GM12878 (cell line): Measurements from ENCODE around the gene DENND6A.

Source experiments
- CHD2 ChIP-seq: IDR thresholded peaks from 2 replicates; pipeline ENCODE4 v1.6.1; 2011; ENCODE audit warnings: low read depth, low read length, improper control_type of control experiment, borderline replicate concordance
- CTCF ChIP-seq, 3 experiments: IDR thresholded peaks in 2 of 3; conservative IDR thresholded peaks in 1 of 3; 2 replicates each; pipeline ENCODE4 v1.5.1; 2011; ENCODE audit warnings: low read depth in 3 of 3, low read length in 3 of 3, mild to moderate bottlenecking in 3 of 3, control low read depth in 2 of 3, moderate library complexity in 2 of 3, inconsistent platforms in 1 of 3, mixed read lengths in 1 of 3; ENCODE audit not compliant: control insufficient read depth in 2 of 3, insufficient read depth in 1 of 3; ENCODE audit errors: extremely low read depth in 1 of 3
- DPF2 ChIP-seq: fragments of 450-650 bp; IDR thresholded peaks from 2 replicates; pipeline ENCODE4 v1.6.1; 2017; ENCODE audit warnings: mild to moderate bottlenecking
- MYC ChIP-seq: IDR thresholded peaks from 2 replicates; pipeline ENCODE4 v1.6.1; 2011; ENCODE audit warnings: mild to moderate bottlenecking, low read length, moderate library complexity, inconsistent platforms; ENCODE audit not compliant: insufficient read depth, insufficient replicate concordance, insufficient read length, severe bottlenecking
- POLR2AphosphoS2 ChIP-seq: IDR thresholded peaks from 2 replicates; pipeline ENCODE4 v1.6.1; 2011; ENCODE audit warnings: low read depth, mild to moderate bottlenecking, low read length, improper control_type of control experiment, moderate library complexity
- POLR2AphosphoS5 ChIP-seq: IDR thresholded peaks from 2 replicates; pipeline ENCODE4 v1.6.1; 2011; ENCODE audit warnings: mild to moderate bottlenecking, low read length, inconsistent platforms
- SIX5 ChIP-seq: IDR thresholded peaks from 2 replicates; pipeline ENCODE4 v1.6.1; 2011; ENCODE audit warnings: mild to moderate bottlenecking, low read depth, low read length, moderate library complexity; ENCODE audit not compliant: severe bottlenecking
- SREBF1 ChIP-seq: IDR thresholded peaks from 2 replicates; pipeline ENCODE4 v1.6.1; 2012; ENCODE audit warnings: mild to moderate bottlenecking, low read length
- USF2 ChIP-seq: IDR thresholded peaks from 2 replicates; pipeline ENCODE4 v1.6.1; 2011; ENCODE audit warnings: low read depth, low read length, improper control_type of control experiment, borderline replicate concordance
- TF ChIP-seq, protein P1 (sequence below): IDR thresholded peaks from 2 replicates; pipeline ENCODE4 v1.6.1; 2012; ENCODE audit warnings: low read depth, low read length, improper control_type of control experiment

- no peak for TF ChIP-seq USF2
- no peak for TF ChIP-seq SIX5
- TF ChIP-seq MYC = no peak
- no peak for TF ChIP-seq POLR2AphosphoS2
- TF ChIP-seq SREBF1 = no peak
- TF ChIP-seq, protein P1, sequence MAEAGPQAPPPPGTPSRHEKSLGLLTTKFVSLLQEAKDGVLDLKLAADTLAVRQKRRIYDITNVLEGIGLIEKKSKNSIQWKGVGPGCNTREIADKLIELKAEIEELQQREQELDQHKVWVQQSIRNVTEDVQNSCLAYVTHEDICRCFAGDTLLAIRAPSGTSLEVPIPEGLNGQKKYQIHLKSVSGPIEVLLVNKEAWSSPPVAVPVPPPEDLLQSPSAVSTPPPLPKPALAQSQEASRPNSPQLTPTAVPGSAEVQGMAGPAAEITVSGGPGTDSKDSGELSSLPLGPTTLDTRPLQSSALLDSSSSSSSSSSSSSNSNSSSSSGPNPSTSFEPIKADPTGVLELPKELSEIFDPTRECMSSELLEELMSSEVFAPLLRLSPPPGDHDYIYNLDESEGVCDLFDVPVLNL = no peak
- TF ChIP-seq DPF2 = no peak
- no peak for TF ChIP-seq CHD2
- no peak for TF ChIP-seq POLR2AphosphoS5
- TF ChIP-seq CTCF (IDR thresholded peaks at IDR 0.05 in 2 of 3, conservative IDR thresholded peaks at IDR 0.05 in 1 of 3; ENCODE audit: control insufficient read depth in 2 of 3, extremely low read depth in 1 of 3, insufficient read depth in 1 of 3, low read depth in 3 of 3, low read length in 3 of 3) = no peak
Measured at GRCh38 chr3:57647292-57647940, 45.5 kb downstream of the DENND6A start.
